Fibroblast of lung (primary cell): ENCODE results near the gene HNRNPLL.

Experiments used
- CTCF ChIP-seq, 2 donors: IDR thresholded peaks in 1 of 2; conservative IDR thresholded peaks in 1 of 2; 1 replicate in 1 of 2; 2 replicates in 1 of 2; pipeline ENCODE4 v1.5.1; 2011 to 2012; ENCODE audit warnings: low read length in 2 of 2, control low read depth in 1 of 2, inconsistent platforms in 1 of 2, low read depth in 1 of 2, mild to moderate bottlenecking in 1 of 2
- EZH2 ChIP-seq: IDR thresholded peaks from 2 replicates; pipeline ENCODE4 v1.5.1; 2012; ENCODE audit warnings: low read length, control low read depth, mild to moderate bottlenecking; ENCODE audit errors: missing control alignments

DNA sequence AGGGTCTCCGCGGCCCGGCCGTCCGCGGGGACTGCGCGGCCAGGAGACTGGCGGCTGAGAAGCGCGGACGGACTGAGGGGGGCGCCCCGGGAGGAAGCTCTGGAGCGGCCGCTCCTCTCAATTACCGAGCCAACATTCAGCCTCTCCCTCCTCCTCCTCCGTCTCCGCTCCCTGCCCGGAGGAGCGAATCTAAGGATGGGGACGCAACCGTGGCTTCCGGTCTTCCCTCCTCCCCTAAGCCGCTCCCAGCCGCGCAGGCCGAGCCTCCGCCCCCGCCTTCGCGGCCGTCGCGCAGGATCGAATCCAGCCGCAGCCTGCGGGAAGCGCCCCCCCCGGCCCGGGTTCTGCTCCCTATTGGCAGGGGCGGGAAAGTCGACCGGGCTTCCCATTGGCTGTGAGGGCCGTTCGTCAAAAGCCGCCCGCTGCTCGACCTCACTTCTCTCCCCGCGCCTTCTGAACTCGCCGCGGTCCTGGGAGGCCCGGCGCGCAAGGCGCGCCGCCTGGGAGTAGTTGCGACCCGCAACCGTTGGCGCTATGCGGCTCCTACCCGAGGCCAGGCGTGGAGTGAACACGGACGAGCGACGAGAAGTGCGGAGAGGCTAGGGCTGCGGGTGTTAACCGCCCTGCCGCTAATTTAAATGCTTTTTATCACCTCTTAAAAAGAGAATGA, at the start of gene HNRNPLL:
- TF ChIP-seq CTCF (conservative IDR thresholded peaks at IDR 0.05 in 1 of 2, IDR thresholded peaks at IDR 0.05 in 1 of 2; ENCODE audit: low read depth in 1 of 2, low read length in 2 of 2) (no peak), EZH2 (no peak)
